ENCODE data around the gene OR5B21.

DNA sequence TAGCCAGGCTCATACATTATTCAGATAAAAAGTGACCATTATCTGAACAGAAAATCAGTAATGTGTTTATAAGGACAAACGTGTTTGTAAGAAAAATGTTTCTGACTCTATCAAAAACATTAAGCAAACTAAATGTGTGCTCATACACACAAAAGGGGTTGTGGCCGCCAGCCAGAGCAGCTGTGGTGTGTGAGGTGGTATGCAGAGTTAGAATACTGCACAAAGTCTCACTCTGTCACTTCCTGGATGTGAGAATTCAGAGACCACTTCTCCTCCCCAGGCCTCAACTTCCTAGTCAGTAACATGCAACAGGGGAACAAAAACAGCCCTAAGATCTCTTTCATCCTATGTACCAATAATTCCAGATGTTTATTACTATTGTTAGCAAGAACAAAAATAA is 9.4 kb downstream of the OR5B21 start:
- TF ChIP-seq POLR2AphosphoS5 (IDR thresholded peaks at IDR 0.05; ENCODE audit: low read depth, low read length) = no peak
- TF ChIP-seq, protein P1, sequence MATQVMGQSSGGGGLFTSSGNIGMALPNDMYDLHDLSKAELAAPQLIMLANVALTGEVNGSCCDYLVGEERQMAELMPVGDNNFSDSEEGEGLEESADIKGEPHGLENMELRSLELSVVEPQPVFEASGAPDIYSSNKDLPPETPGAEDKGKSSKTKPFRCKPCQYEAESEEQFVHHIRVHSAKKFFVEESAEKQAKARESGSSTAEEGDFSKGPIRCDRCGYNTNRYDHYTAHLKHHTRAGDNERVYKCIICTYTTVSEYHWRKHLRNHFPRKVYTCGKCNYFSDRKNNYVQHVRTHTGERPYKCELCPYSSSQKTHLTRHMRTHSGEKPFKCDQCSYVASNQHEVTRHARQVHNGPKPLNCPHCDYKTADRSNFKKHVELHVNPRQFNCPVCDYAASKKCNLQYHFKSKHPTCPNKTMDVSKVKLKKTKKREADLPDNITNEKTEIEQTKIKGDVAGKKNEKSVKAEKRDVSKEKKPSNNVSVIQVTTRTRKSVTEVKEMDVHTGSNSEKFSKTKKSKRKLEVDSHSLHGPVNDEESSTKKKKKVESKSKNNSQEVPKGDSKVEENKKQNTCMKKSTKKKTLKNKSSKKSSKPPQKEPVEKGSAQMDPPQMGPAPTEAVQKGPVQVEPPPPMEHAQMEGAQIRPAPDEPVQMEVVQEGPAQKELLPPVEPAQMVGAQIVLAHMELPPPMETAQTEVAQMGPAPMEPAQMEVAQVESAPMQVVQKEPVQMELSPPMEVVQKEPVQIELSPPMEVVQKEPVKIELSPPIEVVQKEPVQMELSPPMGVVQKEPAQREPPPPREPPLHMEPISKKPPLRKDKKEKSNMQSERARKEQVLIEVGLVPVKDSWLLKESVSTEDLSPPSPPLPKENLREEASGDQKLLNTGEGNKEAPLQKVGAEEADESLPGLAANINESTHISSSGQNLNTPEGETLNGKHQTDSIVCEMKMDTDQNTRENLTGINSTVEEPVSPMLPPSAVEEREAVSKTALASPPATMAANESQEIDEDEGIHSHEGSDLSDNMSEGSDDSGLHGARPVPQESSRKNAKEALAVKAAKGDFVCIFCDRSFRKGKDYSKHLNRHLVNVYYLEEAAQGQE (IDR thresholded peaks at IDR 0.05; ENCODE audit: insufficient read depth in 1 of 2, low read depth in 2 of 2, low read length in 2 of 2) = no peak
- no peak for TF ChIP-seq TAF1 (IDR thresholded peaks at IDR 0.05; ENCODE audit: borderline replicate concordance, insufficient read depth, low read length)
- no peak for TF ChIP-seq SIN3A (IDR thresholded peaks at IDR 0.05; ENCODE audit: borderline replicate concordance, insufficient read depth, low read length)
- TF ChIP-seq FOXP2 (optimal IDR thresholded peaks at IDR 0.05; ENCODE audit: borderline replicate concordance, extremely low read depth, extremely low read length, insufficient read depth) = no peak
